NCI-H2227 treated with DMSO at 0.1 percent for 48 hours (cell line): Measurements from ENCODE around the gene ALG1.

Experiments
- DNase-seq: peaks from one replicate; lab custom pipeline; 2025; lab: John Stamatoyannopoulos, UW

Gene ALG1, protein sequence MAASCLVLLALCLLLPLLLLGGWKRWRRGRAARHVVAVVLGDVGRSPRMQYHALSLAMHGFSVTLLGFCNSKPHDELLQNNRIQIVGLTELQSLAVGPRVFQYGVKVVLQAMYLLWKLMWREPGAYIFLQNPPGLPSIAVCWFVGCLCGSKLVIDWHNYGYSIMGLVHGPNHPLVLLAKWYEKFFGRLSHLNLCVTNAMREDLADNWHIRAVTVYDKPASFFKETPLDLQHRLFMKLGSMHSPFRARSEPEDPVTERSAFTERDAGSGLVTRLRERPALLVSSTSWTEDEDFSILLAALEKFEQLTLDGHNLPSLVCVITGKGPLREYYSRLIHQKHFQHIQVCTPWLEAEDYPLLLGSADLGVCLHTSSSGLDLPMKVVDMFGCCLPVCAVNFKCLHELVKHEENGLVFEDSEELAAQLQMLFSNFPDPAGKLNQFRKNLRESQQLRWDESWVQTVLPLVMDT

DNA sequence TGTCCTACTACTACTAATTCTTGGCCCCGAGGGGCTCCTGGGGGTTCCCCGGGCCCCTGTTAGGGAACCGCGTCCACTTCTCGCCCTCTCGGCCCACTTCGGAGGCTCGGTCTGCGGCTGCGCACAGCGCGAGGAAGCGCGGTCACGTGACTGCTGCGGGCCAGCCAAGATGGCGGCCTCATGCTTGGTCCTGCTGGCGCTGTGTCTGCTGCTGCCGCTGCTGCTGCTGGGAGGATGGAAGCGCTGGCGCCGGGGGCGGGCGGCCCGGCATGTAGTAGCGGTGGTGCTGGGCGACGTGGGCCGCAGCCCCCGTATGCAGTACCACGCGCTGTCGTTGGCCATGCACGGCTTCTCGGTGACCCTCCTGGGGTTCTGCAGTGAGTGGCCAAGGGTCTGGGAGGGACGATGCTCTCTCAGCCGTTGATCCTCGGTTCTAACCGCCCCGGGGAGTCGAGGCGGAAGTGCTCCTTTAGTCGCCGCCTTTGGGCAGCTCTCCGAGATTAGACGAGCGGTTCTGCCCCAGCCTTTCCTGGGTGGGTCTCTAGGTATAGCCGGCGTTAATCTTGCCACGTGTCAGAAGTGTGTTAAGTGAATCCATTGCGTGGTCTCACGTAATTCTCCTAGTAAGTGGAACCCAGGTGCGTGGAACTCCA lies at the start of gene ALG1:
TSS of gene ALG1 (plus strand) at position 163 of the 653 bp plus-strand sequence. CDS start at position 170, 7 bp downstream.
- peak; percentile 87 for DNase-seq

DNA sequence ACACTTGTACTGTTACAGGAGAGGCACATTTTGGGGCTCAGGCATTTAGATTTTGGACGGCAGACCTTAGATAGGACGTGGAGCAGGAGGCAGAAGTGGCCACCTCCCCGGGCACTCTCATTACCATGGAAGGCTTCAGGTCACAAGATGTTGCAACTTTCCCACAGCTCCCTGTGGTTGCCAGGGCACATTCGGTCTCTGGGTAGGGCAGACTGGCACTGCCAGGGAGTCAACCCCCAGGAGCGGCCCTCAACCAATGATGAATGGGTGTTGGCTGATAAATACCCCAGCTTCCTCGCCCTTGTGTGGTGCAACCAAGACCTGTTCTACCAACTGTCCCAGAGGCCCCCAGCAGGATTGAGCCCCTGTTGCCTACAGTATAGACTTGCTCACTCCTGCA lies 49.1 kb upstream of the ALG1 start:
- DNase-seq: no peak

GRCh38 chr16:5024632-5025031 lies 47.0 kb upstream of the ALG1 start:
- DNase-seq: peak; percentile 20

DNA sequence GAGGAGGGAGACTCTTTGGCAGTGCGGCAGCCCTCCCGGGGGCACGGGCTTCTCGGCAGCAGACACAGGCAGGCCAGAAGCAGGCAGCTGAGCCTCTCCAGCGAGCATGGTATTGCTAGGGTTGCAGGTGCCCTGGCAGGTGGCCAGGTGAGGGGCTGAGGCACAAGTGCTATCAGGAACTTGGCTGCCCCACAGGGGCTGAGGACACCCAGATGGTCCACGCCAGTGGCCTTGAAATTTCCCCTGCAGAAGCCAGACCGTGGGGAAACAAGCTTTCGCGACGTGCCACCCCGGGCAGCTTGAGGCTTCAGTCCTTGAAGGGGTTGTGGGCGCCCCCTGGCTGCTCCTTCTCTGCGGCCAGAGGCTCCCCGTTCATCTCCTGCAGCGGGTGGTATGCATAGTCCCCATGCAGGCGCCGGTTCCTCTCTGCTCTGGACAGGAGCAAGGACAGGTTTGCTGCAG lies 46.4 kb upstream of the ALG1 start:
- peak; percentile 10 for DNase-seq

DNA sequence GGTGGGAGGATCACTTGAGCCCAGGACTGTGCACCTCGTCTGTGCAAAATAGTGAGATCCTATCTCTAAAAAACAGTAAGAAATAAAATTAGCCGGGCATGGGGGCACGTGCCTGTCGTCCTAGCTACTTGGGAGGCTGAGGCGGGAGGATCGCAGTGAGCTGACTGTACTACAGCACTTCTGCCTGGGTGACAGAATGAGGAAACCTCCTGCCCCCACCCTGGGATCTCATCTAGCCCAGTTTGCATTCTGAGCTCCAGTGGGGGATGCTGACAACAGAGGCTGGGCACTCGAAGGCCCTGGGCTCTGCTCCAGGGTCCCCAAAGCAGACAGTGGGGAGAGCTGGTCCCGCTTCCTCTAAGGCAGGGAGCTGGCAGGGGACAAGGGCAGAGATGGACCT lies 45.0 kb upstream of the ALG1 start:
- DNase-seq: no peak

- DNase-seq: no peak
These were observed 44.6 kb upstream of the ALG1 start for GRCh38 chr16:5027086-5027485.

DNA sequence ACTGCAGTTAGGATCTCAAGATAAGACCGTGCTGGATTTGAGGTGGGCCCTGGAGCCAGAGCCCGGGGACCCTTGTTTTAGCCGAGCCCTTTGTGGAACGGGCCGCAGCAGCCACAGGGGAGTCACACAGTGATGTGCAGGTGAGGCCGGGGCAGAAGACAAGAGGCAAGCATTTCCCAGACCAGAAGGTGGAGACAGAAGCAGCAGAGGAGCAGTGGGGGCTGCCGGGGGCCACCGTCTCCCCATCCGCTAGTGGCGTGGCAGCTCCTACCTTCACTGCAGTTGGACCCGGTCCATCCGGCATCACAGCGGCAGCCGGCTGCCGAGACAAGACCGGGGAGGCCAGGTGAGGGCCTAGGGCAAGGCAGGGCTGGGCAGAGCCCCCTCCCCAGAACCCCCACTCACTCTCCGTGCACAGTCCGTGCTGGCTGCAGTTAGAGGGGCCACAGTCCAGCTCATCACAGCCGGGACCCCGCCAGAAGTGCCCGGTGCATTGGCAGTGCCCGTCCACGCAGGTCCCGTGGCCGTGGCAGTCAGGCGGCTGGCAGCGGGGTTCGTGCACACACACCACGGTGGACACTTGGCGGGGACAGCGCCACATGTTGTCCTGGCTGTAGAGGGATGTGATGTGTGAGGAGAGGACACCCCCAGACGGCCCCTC lies 43.9 kb upstream of the ALG1 start:
- DNase-seq: no peak

DNA sequence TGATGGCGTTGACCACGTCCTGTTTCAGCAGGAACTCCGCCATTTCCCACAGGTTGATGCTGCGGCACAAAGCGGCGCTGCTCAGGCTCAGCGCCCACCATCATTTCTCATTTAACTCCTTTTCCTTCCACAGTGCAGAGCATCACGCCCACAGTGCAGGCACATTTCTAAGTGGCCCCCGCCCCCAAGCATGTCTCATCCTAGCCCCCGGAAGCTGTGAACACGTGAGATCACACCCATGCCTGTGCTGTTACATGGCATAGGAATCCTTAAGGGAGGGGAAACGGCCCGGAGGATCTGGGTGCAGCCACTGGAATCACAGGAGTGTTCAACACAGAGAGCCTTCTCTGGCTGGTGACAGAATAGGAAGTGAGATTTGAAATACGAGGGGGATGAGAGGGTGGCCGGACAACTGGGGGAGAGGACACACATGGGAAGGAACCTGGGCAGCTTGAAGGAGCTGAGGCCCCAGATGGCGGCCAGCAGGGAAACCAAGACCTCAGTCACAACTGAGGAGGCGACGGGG lies 42.6 kb upstream of the ALG1 start:
- DNase-seq: no peak

DNA sequence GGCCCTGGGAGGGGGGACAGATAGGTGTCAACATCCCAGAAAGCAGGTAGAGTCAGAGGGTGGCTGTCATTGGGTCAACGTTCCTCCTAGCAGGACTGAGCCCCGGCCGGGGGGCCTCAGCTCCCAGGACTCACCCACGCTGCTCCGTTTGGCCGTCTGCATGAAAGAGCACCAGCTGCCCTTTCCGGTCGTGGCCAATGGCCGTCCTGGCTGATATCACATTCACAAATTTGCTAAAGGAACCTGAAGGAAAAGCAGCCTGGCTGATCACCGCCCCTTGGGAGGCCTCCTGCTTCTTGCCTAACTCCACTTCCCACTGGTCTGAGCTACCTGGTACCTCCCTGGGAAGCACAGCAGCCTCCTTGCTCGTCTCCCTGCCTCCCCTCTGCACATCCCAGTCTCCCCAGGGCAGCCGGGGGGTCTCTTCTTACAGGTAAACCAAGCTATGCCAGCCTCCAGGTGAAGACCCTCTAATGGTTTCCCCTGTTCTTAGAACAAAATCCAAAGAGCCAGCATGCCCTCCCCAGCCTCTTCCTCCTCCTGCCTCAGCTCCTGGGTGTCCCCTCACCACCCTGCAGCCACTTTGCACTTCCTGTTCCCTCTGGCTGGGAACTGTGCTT lies 41.3 kb upstream of the ALG1 start:
- DNase-seq: no peak

GRCh38 chr16:5031601-5032000 lies 40.0 kb upstream of the ALG1 start:
- DNase-seq: no peak

DNA sequence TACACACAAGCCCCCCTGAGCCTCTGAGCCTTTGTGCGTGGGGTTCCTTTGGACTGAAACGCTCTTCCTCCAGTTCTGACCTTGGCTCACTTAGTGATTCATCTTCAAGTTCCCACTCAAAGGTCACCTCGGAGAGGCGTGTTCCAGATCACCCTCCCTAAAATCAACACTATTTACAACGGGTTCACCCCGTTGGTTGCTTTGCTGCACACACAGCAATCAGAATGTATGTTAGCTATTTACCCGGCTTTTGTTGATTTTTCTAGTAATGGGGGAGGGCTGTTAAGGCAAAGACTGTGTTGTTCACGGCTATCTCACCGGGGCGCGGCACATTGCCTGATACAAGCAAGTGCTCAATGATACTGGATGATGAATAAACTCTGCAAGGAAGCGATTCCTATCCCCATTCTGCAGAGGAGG lies 38.9 kb upstream of the ALG1 start:
- DNase-seq: no peak

DNA sequence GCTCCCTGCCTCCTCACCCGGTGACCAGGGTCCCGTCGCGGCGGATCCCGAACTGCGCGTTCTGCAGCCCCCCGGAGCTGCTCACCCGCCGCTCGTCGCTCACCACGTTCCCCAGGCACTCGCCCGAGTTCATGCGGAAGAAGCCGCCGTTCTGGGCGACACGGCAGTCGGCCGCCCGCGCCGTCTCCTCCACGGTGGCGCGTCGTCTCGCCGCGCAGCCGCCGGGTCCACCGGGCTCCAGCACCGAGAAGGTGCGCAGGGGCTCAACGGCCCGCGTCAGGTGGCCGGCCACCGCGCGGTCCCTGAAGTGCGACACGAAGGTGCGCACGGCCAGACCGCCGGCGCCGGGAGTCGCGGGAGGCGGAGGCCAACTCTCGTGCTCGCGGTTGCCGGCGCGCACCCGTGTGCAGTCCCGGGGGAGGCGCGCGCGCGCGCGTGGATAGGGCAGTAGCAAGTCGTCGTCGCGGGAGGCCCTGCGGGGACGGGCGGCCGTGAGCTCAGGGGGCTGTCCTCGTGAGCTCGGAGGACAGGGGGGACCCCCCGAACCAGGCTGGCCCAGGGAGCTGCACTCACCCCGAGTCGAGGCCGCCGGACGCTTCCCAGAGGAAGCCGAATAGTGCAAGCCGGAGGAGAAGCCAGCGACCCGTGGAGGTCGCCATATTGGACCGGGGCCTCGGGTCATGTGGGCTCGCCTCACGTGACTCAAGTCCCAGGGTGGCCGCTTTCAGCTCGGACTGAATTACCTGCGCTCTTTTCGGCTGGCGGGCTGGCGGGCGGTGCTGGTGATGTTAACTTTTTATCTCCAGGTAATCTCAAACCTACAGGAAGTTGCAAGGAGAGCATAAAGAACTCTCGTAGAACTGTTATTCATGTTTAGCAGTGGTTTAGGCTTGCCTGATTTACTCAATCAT lies 38.1 kb upstream of the ALG1 start, which contains the start of gene NAGPA:
TSS of gene NAGPA (minus strand) at position 680 of the 911 bp plus-strand sequence. CDS start at position 659, 21 bp downstream.
- DNase-seq: peak; percentile 57

GRCh38 chr16:5034167-5034523 lies 37.5 kb upstream of the ALG1 start:
- no peak for DNase-seq

- no peak for DNase-seq
These were observed 35.8 kb upstream of the ALG1 start for GRCh38 chr16:5035909-5036227.

DNA sequence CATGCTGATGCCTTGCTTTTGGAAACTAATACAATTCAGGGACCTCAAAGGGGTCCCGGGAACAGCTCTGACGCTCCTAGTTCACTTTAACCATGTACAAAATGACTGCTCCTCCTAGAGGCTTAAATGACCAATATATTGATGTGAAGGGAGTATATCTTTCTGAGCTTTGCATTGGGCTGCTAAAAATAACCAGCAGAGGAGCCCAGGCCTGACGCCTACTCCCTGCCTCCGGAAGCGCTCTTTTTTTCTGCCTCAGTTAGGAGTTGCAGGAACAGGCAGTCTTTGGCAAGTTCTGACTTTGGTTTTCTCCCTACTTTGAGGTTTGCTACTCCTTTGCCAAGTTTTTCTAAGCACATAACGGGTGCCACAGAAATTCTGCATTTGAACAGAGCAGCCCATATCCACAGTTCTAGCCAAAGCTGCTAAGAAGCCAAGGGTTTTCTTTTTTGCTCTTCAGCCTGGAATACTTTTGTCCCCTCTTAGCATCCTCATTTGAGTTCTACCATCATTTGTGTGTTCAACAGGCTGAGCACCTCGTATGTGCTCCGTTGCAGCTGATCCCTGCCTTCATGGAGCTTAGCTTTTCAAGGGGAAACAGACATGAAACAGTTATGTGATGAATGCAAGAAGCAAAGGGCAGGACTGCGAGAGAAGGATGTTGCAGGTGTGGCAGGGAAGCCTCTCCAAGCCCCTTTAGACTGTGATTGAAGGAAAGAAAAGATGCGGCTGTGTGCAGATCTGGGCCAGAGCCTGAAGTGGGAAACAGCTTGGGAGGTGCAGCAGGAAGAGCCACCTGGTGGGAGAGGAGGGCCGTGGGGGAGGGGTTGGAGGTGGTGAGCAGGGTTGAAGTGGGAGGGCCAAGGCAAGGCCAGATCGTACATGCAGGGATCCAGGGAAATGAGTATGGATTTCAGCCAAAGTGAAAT lies 35.2 kb upstream of the ALG1 start:
- DNase-seq: no peak

GRCh38 chr16:5040451-5040850 lies 31.2 kb upstream of the ALG1 start:
- no peak for DNase-seq

DNA sequence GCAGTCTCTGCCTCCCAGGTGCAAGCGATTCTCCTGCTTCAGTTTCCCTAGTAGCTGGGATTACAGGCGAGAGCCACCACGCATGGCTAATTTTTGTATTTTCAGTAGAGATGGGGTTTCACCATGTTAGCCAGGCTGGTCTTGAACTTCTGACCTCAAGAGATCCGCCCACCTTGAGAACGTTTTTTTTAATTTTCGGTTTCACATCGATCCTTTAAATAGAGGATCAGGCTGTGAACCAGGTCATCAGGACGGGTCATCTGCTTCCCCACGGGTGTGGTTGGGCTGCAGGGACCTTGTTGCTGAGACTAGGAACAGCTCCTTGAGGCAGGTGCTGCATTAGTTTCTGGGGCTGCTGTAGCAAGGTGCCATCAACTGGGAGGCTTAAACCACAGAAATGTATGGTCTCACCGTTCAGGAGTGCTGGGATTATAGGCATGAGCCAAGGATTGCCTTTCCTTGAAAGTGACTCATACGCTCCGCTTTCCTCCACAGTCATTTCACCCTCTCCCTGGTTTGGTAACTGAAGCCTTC lies 30.0 kb upstream of the ALG1 start:
- DNase-seq: no peak

- no peak for DNase-seq
These were observed 29.0 kb upstream of the ALG1 start for GRCh38 chr16:5042574-5043171.

GRCh38 chr16:5044011-5044540 lies 27.6 kb upstream of the ALG1 start:
- no peak for DNase-seq
